Kidney (tissue), 14 donors: ENCODE measurements around the gene OSTM1. TPM values are rescaled to one million over a fixed set of nuclear protein-coding genes. Genes with fewer than 3 reads are reported as not detected.

Experiments used
- DNase-seq, 5 donors: peaks; one replicate each; pipeline ENCODE4 v3.0.0-alpha.2; 2013 to 2020
- FAIRE-seq: peaks from 2 replicates; lab custom pipeline; 2012; peaks lifted over from hg19 to GRCh38; lab: Jason Lieb, UNC
- H3K27ac ChIP-seq, 2 donors: one replicate each; pipeline ENCODE4 v1.7.0; 2013; ENCODE audit warnings: low read depth in 2 of 2, low read length in 2 of 2, inconsistent platforms in 1 of 2
- H3K27me3 ChIP-seq: one replicate; pipeline ENCODE4 v1.7.1; 2013; ENCODE audit warnings: low read length, inconsistent platforms; ENCODE audit not compliant: control insufficient read depth, insufficient read depth
- H3K36me3 ChIP-seq, 3 donors: one replicate each; pipeline versions ENCODE4 v1.7.0 to v1.7.1; 2013; ENCODE audit warnings: low read length in 3 of 3, control low read depth in 1 of 3, inconsistent platforms in 1 of 3; ENCODE audit not compliant: insufficient read depth in 3 of 3, control insufficient read depth in 2 of 3
- H3K4me1 ChIP-seq, 3 donors: one replicate each; pipeline versions ENCODE4 v1.7.0 to v1.7.1; 2013; ENCODE audit warnings: low read length in 3 of 3, inconsistent platforms in 1 of 3, low read depth in 1 of 3; ENCODE audit not compliant: control insufficient read depth in 2 of 3, insufficient read depth in 2 of 3
- H3K4me3 ChIP-seq, 3 donors: one replicate each; pipeline versions ENCODE4 v1.7.0 to v1.8.1; 2013; ENCODE audit warnings: low read length in 3 of 3, control low read depth in 1 of 3, inconsistent platforms in 1 of 3
- H3K9ac ChIP-seq, 3 donors: one replicate each; pipeline versions ENCODE4 v1.7.0 to v1.7.1; 2013; ENCODE audit warnings: low read length in 3 of 3, control low read depth in 1 of 3, inconsistent platforms in 1 of 3
- H3K9me3 ChIP-seq, 3 donors: one replicate each; pipeline versions ENCODE4 v1.7.0 to v1.7.1; 2013; ENCODE audit warnings: low read length in 3 of 3, control low read depth in 1 of 3, inconsistent platforms in 1 of 3; ENCODE audit not compliant: control insufficient read depth in 2 of 3, insufficient read depth in 1 of 3
- CTCF ChIP-seq: IDR thresholded peaks from 3 replicates; pipeline ENCODE4 v1.5.1; 2012; ENCODE audit warnings: mild to moderate bottlenecking, moderate library complexity, borderline replicate concordance; ENCODE audit not compliant: insufficient read depth; ENCODE audit errors: extremely low read depth
- intact Hi-C: fragments of 100-400 bp; cut with DNase I; formaldehyde crosslinking; loops from one replicate; pipeline ENCODE4 v1.11.1; 2022
- polyA plus RNA-seq: library from polyadenylated mRNA; stranded (reverse); fragments of 350-450 nt; fragmentation: Illumina TruSeq; extraction: RNeasy Lipid Tissue Mini Kit (QIAGEN cat#74804); gene quantifications from one replicate; pipeline ENCODE4 v1.2.3, GENCODE V29; 2014; ENCODE audit warnings: low read depth, low replicate concordance; ENCODE audit not compliant: insufficient read depth
- total RNA-seq: library from RNA; stranded (reverse); fragmentation: NEBNext Ultra II Directional; extraction: Animal tissue kit (Norgen Biotek cat#: 25700); gene quantifications from one replicate; pipeline ENCODE4 v1.2.1, GENCODE V29; 2021
- donor health status: control.
- donor health status: control.
- donor health status: control.
- donor health status: control.
- donor health status: control.
- donor health status: DM: yes; HTN: yes; CAD: no.
- donor health status: Normal renal cell carcinoma (clear cell type).

The OSTM1 gene
- total and polyA plus RNA-seq, 2 donors from 2014 or later = 19.8 to 34.5 TPM

DNA sequence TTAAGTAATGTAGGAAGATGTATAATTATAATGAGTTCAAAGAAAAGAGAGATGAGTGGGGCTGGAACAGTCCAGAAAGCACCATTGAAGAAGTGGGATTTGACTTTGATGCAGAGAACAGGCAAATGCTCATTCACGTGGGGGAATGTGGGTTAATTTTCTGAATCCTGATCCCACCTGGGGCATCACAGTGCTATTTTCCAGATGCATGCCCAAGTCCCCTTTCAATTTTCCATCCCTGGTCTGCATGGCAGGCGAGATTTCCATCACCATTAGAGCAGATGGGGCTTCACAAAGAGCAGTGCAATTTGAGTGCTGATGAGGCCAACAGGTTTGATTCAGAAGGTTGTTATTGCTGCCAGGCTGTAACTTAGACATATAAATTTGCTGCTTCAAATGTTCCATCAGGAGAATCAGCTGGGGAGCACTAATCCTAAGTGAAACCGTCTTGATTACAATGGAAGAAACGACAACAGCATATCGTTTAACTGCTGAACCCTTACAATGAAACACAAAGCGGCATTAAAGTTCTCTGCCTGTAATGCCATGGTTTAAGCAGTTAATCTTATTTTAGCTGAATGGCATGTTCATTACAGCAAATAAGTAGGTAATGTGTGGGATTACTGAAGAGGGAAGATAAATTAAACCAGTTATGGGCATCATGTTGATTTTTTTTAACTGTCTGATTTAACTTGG lies 45.2 kb downstream of the OSTM1 start:
- Histone ChIP-seq H3K4me3 (no peak overlapping the region), H3K9ac (no peak overlapping the region), H3K9me3 (no peaks in the 10 kb centered on the region), H3K27ac (no peak overlapping the region), H3K27me3 (no peaks in the 10 kb centered on the region), H3K4me1 (no peaks in the 10 kb centered on the region), H3K36me3 (peaks cover 0 to 2% (median 0%) of the 10 kb centered on the region in 3 donors)
- TF ChIP-seq CTCF = no peak
- intact Hi-C loops = no loop called here
- no peak for FAIRE-seq
- DNase-seq = peak in 3 of 5 donors; percentile 14 to 73 (median 62)

DNA sequence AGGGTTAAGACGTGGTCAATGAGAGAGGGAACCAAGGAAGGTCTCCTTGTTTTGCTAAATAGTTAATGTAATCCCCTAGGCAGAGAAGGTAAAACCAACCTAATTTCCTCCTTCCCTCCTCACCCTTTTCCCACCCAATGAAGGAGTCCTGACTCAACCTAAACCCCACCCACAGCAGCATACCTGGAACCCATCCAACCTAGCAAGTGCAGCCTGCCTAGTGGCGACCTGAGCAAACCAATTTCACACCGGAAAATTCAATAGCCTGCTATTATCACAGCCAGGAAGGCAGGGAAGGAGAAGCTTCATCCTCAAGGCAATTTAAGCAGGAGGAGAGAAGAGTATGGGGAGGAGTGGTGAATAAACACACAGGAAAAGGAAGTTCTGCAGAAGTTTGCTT lies 46.9 kb downstream of the OSTM1 start:
- Histone ChIP-seq H3K27ac (no peak overlapping the region), H3K36me3 (peaks cover 0 to 2% (median 0%) of the 10 kb centered on the region in 3 donors), H3K4me3 (no peak overlapping the region), H3K9ac (no peak overlapping the region), H3K4me1 (no peaks in the 10 kb centered on the region), H3K9me3 (no peaks in the 10 kb centered on the region), H3K27me3 (no peaks in the 10 kb centered on the region)
- no peak for FAIRE-seq
- peak; percentile 45 to 77 (median 64) for DNase-seq
- intact Hi-C loops = no loop called here
- TF ChIP-seq CTCF = no peak

DNA sequence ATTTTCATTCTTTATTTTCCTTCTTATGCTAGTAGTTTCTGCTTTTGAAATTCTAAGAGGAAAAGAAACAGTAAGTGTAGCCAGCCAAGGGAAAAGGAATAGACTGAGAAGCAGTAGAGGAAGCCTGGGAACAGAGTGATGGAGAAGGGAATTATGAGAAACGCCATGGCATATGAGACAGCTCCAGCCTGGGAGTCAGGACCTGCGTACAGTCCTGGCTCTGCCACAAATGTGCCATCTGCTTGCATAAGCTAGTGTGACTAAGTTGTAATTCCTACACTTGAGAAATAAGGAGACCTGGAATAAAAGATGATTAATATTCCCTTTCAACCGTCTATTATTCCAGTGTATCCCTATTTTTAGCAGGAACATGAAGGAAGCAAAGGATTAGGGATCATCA lies 47.5 kb downstream of the OSTM1 start:
- no peaks in the 10 kb centered on the region for H3K9me3 ChIP-seq
- H3K4me3 ChIP-seq = no peak overlapping the region
- FAIRE-seq (no peak), DNase-seq (no peak)
- no peaks in the 10 kb centered on the region for H3K27me3 ChIP-seq
- no peaks in the 10 kb centered on the region for H3K4me1 ChIP-seq
- intact Hi-C loops = no loop called here
- peaks cover 0 to under 1% (median 0%) of the 10 kb centered on the region in 3 donors for H3K36me3 ChIP-seq
- no peak overlapping the region for H3K27ac ChIP-seq
- no peak for TF ChIP-seq CTCF
- H3K9ac ChIP-seq = no peak overlapping the region
